AG09319 (cell line): ENCODE measurements around the gene CCL17.

Source experiments
- DNase-seq: peaks from one replicate; pipeline ENCODE4 v3.0.0-alpha.2; 2010; ENCODE audit warnings: low read depth; ENCODE audit errors: extremely low read depth
- CTCF ChIP-seq: IDR thresholded peaks from 2 replicates; pipeline ENCODE4 v1.5.1; 2011; ENCODE audit warnings: low read depth, mild to moderate bottlenecking, inconsistent platforms, low read length, moderate library complexity

The CCL17 gene

GRCh38 chr16:57464523-57464922, 60.0 kb downstream of the CCL17 start:
- no peak for DNase-seq
- TF ChIP-seq CTCF = no peak
